ENCODE measurements around the gene MAN1C1. TPM values are rescaled to one million over a fixed set of nuclear protein-coding genes. Genes with fewer than 3 reads are reported as not detected.
A peak's percentile ranks its signal among the peaks of the same experiment; 100 is the strongest.

The MAN1C1 gene
- total and polyA plus RNA-seq, 2 donors (not counting 3 experiments of a cell fraction or from before 2014, with no cell fraction given), result 1.5 to 4.0 TPM

DNA sequence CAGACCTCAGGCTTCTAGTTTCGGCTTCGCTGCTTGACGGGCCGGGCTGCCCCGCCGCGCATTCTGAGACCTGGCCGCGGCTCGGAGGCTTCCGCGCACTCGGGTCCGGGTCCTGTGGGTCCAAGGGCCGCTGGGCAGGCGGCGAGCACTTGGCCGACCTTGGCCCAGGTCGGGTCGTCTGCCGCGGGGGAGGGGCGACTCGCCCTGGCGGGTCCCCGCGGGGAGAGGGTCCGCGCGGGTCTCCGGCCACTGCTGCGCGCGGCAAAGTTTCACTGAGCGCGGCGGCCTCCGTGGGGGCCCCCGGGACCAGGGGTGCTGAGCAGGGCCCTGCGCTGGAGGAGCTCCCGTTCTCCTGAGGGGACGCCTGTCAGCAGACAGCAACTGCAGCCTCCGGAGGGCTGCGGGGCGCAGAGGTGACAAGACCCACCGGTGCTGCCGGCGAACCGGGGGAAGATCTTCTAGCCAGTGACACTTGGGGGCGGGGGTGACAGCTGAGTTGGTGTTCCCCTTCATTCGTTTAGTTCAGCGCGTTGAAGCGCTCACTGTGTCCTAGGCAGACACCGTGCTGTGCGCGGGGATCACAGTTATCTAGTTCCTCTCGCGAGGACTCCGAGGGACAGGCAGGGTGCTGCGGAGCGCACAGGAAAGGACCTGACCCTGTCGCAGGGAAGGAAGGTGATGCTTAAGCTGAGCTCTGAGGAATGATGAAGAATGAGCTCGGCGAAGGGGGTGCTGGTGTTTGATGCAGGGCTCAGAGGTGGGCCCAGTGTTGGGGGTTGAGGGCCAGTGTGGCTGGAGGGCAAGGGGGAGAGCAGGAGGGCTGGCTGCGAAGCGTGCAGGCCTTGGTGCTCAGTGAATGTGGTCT, 203.9 kb downstream of the MAN1C1 start:
- peak overlapping the region; percentile 38 for H3K4me2 ChIP-seq (ENCODE audit: insufficient read depth, low read length)
- H3K27me3 ChIP-seq (ENCODE audit: control insufficient read depth in 2 of 2, insufficient read depth in 2 of 2, low read length in 2 of 2), result no peaks in the 10 kb centered on the region
- FAIRE-seq (peak; percentile 66), DNase-seq (ENCODE audit: low read depth, low spot score) (peak; percentile 51)
- TF ChIP-seq, protein P1, sequence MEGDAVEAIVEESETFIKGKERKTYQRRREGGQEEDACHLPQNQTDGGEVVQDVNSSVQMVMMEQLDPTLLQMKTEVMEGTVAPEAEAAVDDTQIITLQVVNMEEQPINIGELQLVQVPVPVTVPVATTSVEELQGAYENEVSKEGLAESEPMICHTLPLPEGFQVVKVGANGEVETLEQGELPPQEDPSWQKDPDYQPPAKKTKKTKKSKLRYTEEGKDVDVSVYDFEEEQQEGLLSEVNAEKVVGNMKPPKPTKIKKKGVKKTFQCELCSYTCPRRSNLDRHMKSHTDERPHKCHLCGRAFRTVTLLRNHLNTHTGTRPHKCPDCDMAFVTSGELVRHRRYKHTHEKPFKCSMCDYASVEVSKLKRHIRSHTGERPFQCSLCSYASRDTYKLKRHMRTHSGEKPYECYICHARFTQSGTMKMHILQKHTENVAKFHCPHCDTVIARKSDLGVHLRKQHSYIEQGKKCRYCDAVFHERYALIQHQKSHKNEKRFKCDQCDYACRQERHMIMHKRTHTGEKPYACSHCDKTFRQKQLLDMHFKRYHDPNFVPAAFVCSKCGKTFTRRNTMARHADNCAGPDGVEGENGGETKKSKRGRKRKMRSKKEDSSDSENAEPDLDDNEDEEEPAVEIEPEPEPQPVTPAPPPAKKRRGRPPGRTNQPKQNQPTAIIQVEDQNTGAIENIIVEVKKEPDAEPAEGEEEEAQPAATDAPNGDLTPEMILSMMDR (IDR thresholded peaks at IDR 0.05; ENCODE audit: extremely low read depth in 1 of 2, insufficient read depth in 1 of 2, low read depth in 1 of 2, low read length in 2 of 2), result no peak
- TF ChIP-seq MYC (IDR thresholded peaks at IDR 0.05; ENCODE audit: low read depth, low read length) (no peak), GATA2 (IDR thresholded peaks at IDR 0.05; ENCODE audit: insufficient read depth, insufficient read length, low read depth, low read length) (no peak), JUN (IDR thresholded peaks at IDR 0.05; ENCODE audit: borderline replicate concordance, insufficient read depth, insufficient read length, low read depth) (no peak), POLR2AphosphoS5 (IDR thresholded peaks at IDR 0.05; ENCODE audit: insufficient read depth, low read depth, low read length) (peak; percentile 4), EZH2 (IDR thresholded peaks at IDR 0.05; ENCODE audit: borderline replicate concordance, low read depth, low read length, severe bottlenecking) (no peak)
- TF ChIP-seq, protein P2, sequence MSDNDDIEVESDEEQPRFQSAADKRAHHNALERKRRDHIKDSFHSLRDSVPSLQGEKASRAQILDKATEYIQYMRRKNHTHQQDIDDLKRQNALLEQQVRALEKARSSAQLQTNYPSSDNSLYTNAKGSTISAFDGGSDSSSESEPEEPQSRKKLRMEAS (IDR thresholded peaks at IDR 0.05; ENCODE audit: insufficient read depth, insufficient read length), result no peak
- peak overlapping the region; percentile 82 for H3K9ac ChIP-seq (replicated peaks; ENCODE audit: extremely low read depth, insufficient read depth, low read length)
- H3K79me2 ChIP-seq (ENCODE audit: control insufficient read depth, insufficient read depth, low read length), result peaks cover 9% of the 10 kb centered on the region
- ChIA-PET POLR2A (interaction anchor here (0.6 kb wide), 1 partner anchor 23 kb away, joined by 4 read pairs; no protein-coding TSS in a partner anchor), CTCF (interaction anchor here (0.8 to 1.5 kb wide), 7 partner anchors 10 to 336 kb away, joined by 3 to 8 read pairs (median 3); partner anchors contain the start of gene PAFAH2)
- H2AFZ ChIP-seq (ENCODE audit: low read depth, low read length), result peak overlapping the region; percentile 81
- H3K9me1 ChIP-seq (replicated peaks; ENCODE audit: control insufficient read depth, extremely low read depth, insufficient read depth, low read length), result no peaks in the 10 kb centered on the region
- dilution Hi-C loops (cut with MboI; ENCODE audit: extremely low pct_ligation_motif_present, low sequenced_read_pairs) (no loop called here), intact Hi-C loops (cut with micrococcal nuclease) (loop anchor here (1.0 kb wide), 2 partner anchors 39 to 178 kb away; partner anchors contain the start of genes AUNIP and PAFAH2)
- H3K4me3 ChIP-seq (replicated peaks in 1 of 3; ENCODE audit: insufficient read depth in 1 of 3, low read depth in 1 of 3, low read length in 3 of 3), result peak overlapping the region; percentile 74 to 80 (median 77)
- peaks cover 0 to 12% of the 10 kb centered on the region in 2 experiments for H3K36me3 ChIP-seq (ENCODE audit: control insufficient read depth in 2 of 2, extremely low read depth in 1 of 2, insufficient read depth in 2 of 2, low read length in 2 of 2)
- H4K20me1 ChIP-seq (replicated peaks; ENCODE audit: control insufficient read depth, extremely low read depth, insufficient read depth, low read length), result no peaks in the 10 kb centered on the region
- no peaks in the 10 kb centered on the region for H3K9me3 ChIP-seq (replicated peaks; ENCODE audit: control insufficient read depth, insufficient read depth, low read length)
- H3K27ac ChIP-seq (ENCODE audit: insufficient read depth, low read depth, low read length), result peak overlapping the region; percentile 47
- no TSS peak for BruUV-seq (replicated peaks)
- peaks cover 14% of the 10 kb centered on the region for H3K4me1 ChIP-seq (ENCODE audit: control insufficient read depth, extremely low read depth, insufficient read depth, low read length)

All from endothelial cell of umbilical vein (primary cell).